K562 (cell line): ENCODE results near the gene DHCR7. TPM values are rescaled to one million over a fixed set of nuclear protein-coding genes. Genes with fewer than 3 reads are reported as not detected.

Experiments
- ATAC-seq: fragments of 200-7000 bp; cut with Tn5 transposase; 3 replicates; pipeline ENCODE4 v1.9.1; 2020; ENCODE audit warnings: moderate library complexity
- BruUV-seq: library from RNA; stranded (reverse); fragments of 400-500 nt; replicated peaks from 2 replicates; lab custom pipeline; 2021; lab: Mats Ljungman, UMichigan
- CTCF ChIA-PET: fragments of 300-600 bp; formaldehyde crosslinking; extraction: SDS; loops from one replicate; lab custom pipeline; 2021; ENCODE audit warnings: low intra/inter-chr PET ratio; lab: Yijun Ruan, JAX
- POLR2A ChIA-PET: fragments of 300-600, 350-650 bp; sonication (Branson Sonifier 250); formaldehyde crosslinking; extraction: SDS; loops from one replicate; lab custom pipeline; 2021; ENCODE audit warnings: antibody characterized with exemption, inconsistent platforms; lab: Yijun Ruan, JAX
- DNase-seq, 4 experiments: peaks; one replicate each; pipeline versions ENCODE4 v3.0.0 to v3.0.0-alpha.2; 2011 to 2018; ENCODE audit warnings: low spot score in 3 of 4, mixed read lengths in 3 of 4; ENCODE audit errors: extremely low read depth in 1 of 4
- FAIRE-seq: peaks from 2 replicates; lab custom pipeline; 2011; peaks lifted over from hg19 to GRCh38; lab: Jason Lieb, UNC
- H2AFZ ChIP-seq: 2 replicates; pipeline ENCODE4 v1.6.0; 2011; ENCODE audit warnings: low read depth, low read length, control low read depth, inconsistent platforms
- H3K27ac ChIP-seq: fragments of 200-600 bp; 3 replicates; pipeline ENCODE4 v1.8.0; 2011; ENCODE audit warnings: low read depth, mild to moderate bottlenecking, control low read depth, inconsistent platforms, low read length, moderate library complexity, mixed read lengths; ENCODE audit errors: extremely low read depth
- H3K27me3 ChIP-seq, 2 experiments: fragments of 300-600 bp in 1 of 2; 2 replicates in 1 of 2; 3 replicates in 1 of 2; pipeline versions ENCODE4 v1.6.0 to v1.8.0; 2011; ENCODE audit warnings: inconsistent platforms in 2 of 2, low read length in 2 of 2, mild to moderate bottlenecking in 1 of 2, mixed read lengths in 1 of 2, moderate library complexity in 1 of 2; ENCODE audit not compliant: control insufficient read depth in 2 of 2, insufficient read depth in 2 of 2
- H3K36me3 ChIP-seq: fragments of 300-600 bp; 3 replicates; pipeline ENCODE4 v1.8.0; 2011; ENCODE audit warnings: mild to moderate bottlenecking, low read length, inconsistent platforms; ENCODE audit not compliant: control insufficient read depth, insufficient read depth
- H3K4me1 ChIP-seq, 2 experiments: fragments of 200-600 bp in 1 of 2; replicated peaks in 1 of 2; 2 replicates in 1 of 2; 3 replicates in 1 of 2; pipeline versions ENCODE4 v1.5.1 to v1.8.0; 2011; ENCODE audit warnings: inconsistent platforms in 2 of 2, low read length in 2 of 2, mild to moderate bottlenecking in 1 of 2, mixed read lengths in 1 of 2, moderate library complexity in 1 of 2; ENCODE audit not compliant: control insufficient read depth in 2 of 2, insufficient read depth in 2 of 2
- H3K4me2 ChIP-seq: 2 replicates; pipeline ENCODE4 v1.6.1; 2011; ENCODE audit warnings: low read length, control low read depth, inconsistent platforms, mixed read lengths; ENCODE audit not compliant: insufficient read depth
- H3K4me3 ChIP-seq: fragments of 200-600 bp; sonication (generic), shearing (Covaris generic); 2 replicates; pipeline ENCODE4 v1.5.1; 2016; ENCODE audit warnings: control low read depth, inconsistent platforms
- H3K79me2 ChIP-seq: fragments of 200-600 bp; 3 replicates; pipeline ENCODE4 v1.8.0; 2011; ENCODE audit warnings: low read length, inconsistent platforms; ENCODE audit not compliant: control insufficient read depth, insufficient read depth
- H3K9ac ChIP-seq, 2 experiments: 2 replicates each; pipeline versions ENCODE4 v1.6.0 to v1.6.1; 2011; ENCODE audit warnings: low read depth in 2 of 2, low read length in 2 of 2, control low read depth in 1 of 2, inconsistent platforms in 1 of 2, mild to moderate bottlenecking in 1 of 2, mixed read lengths in 1 of 2; ENCODE audit not compliant: insufficient read depth in 1 of 2
- H3K9me1 ChIP-seq: one replicate; pipeline ENCODE4 v1.6.0; 2011; ENCODE audit warnings: inconsistent platforms, mild to moderate bottlenecking, low read length, moderate library complexity; ENCODE audit not compliant: control insufficient read depth, insufficient read depth
- H3K9me3 ChIP-seq: replicated peaks from 2 replicates; pipeline ENCODE4 v1.5.1; 2011; ENCODE audit warnings: low read depth, low read length, inconsistent platforms; ENCODE audit not compliant: control insufficient read depth, insufficient read depth
- H4K20me1 ChIP-seq: replicated peaks from 2 replicates; pipeline ENCODE4 v1.6.1; 2011; ENCODE audit warnings: low read length, inconsistent platforms, mixed read lengths; ENCODE audit not compliant: control insufficient read depth, insufficient read depth
- BCL6 ChIP-seq: fragments of 250-450 bp; sonication (Bioruptor Pico); IDR thresholded peaks from 2 replicates; pipeline ENCODE4 v1.4.0; 2020
- ESRRB ChIP-seq: fragments of 250-450 bp; sonication (Bioruptor Pico); IDR thresholded peaks from 2 replicates; pipeline ENCODE4 v1.5.0; 2020; ENCODE audit warnings: mild to moderate bottlenecking, moderate library complexity, borderline replicate concordance
- HSF4 ChIP-seq: fragments of 250-450 bp; sonication (Bioruptor Pico); IDR thresholded peaks from 2 replicates; pipeline ENCODE4 v2.1.2; 2022; ENCODE audit warnings: mild to moderate bottlenecking, moderate library complexity, borderline replicate concordance
- PKNOX1 ChIP-seq: fragments of 450-650 bp; IDR thresholded peaks from 2 replicates; pipeline ENCODE4 v1.6.1; 2016
- PPARD ChIP-seq: fragments of 250-450 bp; sonication (Bioruptor Pico); IDR thresholded peaks from 2 replicates; pipeline ENCODE4 v1.8.0; 2022; ENCODE audit warnings: inconsistent platforms, mild to moderate bottlenecking, moderate library complexity
- RBFOX2 ChIP-seq: fragments of 200-400 bp; formaldehyde crosslinking; IDR thresholded peaks from 2 replicates; pipeline ENCODE4 v1.6.1; 2017; ENCODE audit warnings: low read depth, mild to moderate bottlenecking, low read length, moderate library complexity
- SRSF9 ChIP-seq: fragments of 200-400 bp; formaldehyde crosslinking; IDR thresholded peaks from 2 replicates; pipeline ENCODE4 v1.6.1; 2017; ENCODE audit warnings: low read depth, low read length, borderline replicate concordance
- ZKSCAN3 ChIP-seq: fragments of 250-450 bp; sonication (Bioruptor Pico); IDR thresholded peaks from 2 replicates; pipeline ENCODE4 v1.4.0; 2020
- ZNF146 ChIP-seq: IDR thresholded peaks from one replicate; pipeline ENCODE4 v1.6.1; 2018; ENCODE audit warnings: missing compliant biosample characterization; ENCODE audit not compliant: unreplicated experiment
- WGBS: fragments of 100-300 bp; shearing (Covaris generic); methylation state at CpG from one replicate; pipeline ENCODE4 v1.1.6; 2016; ENCODE audit warnings: low coverage, mixed read lengths; ENCODE audit not compliant: insufficient coverage; ENCODE audit errors: missing lambda C conversion rate; 5-methylcytosine and 5-hydroxymethylcytosine counted together
- in situ Hi-C: fragments of 300-500 bp; cut with MboI; formaldehyde crosslinking; loops from 4 replicates; pipeline ENCODE4 v1.15.0; 2018; ENCODE audit warnings: inconsistent platforms, mixed read lengths
- intact Hi-C: fragments of 100-400 bp; cut with micrococcal nuclease; formaldehyde crosslinking; loops from 2 replicates; pipeline ENCODE4 v1.14.2; 2022
- polyA plus RNA-seq, 8 experiments: library from polyadenylated mRNA; depleted of rRNA in 4 of 8; stranded (reverse) in 5 of 8; unstranded in 3 of 8; fragments of >200 nt; fragmentation: Nextera tagmentation in 2 of 8; fragmentation: Illumina TruSeq in 1 of 8; extraction: Ambion mirVana in 2 of 8; extraction: Trizol in 1 of 8; gene quantifications; 2 replicates each; pipeline versions ENCODE4 v1.2.1 to v1.2.3, GENCODE V29; 2011 to 2014; ENCODE audit warnings: inconsistent platforms in 1 of 8, missing spikeins in 1 of 8
- total RNA-seq, 7 experiments: library from RNA; depleted of rRNA in 6 of 7; stranded (reverse); fragments of >200 nt in 6 of 7; fragmentation: Illumina TruSeq in 2 of 7; extraction: Trizol in 2 of 7; gene quantifications; 2 replicates each; pipeline versions ENCODE4 v1.2.1 to v1.2.3, GENCODE V29; 2011 to 2021; ENCODE audit warnings: low replicate concordance in 1 of 7
- TF ChIP-seq, protein P1 (sequence below): fragments of 150-350 bp; IDR thresholded peaks from 2 replicates; pipeline ENCODE4 v1.6.1; 2014; ENCODE audit warnings: low read depth, mild to moderate bottlenecking, low read length, borderline replicate concordance
- TF ChIP-seq, protein P2 (sequence below): sonication (generic); formaldehyde crosslinking; IDR thresholded peaks from 2 replicates; pipeline ENCODE4 v1.8.0; 2023; ENCODE audit warnings: missing genetic modification reagents, mild to moderate bottlenecking, borderline replicate concordance

The DHCR7 gene
- total and polyA plus RNA-seq, 9 of the 15 experiments (the other 6 are each of a cell fraction or from before 2014, with no cell fraction given): 8.4 to 192 (median 82.4) TPM

GRCh38 chr11:71395263-71395560 lies 53.0 kb downstream of the DHCR7 start:
- Histone ChIP-seq H3K4me1 (no peaks in the 10 kb centered on the region), H3K9ac (no peak overlapping the region), H4K20me1 (peaks cover 3% of the 10 kb centered on the region; the same call in 1 of the 2 replicates), H3K9me3 (no peaks in the 10 kb centered on the region), H3K27me3 (peaks cover 29 to 67% of the 10 kb centered on the region in 2 experiments), H3K4me2 (no peak overlapping the region), H3K27ac (no peak overlapping the region), H3K79me2 (no peaks in the 10 kb centered on the region), H3K4me3 (no peak overlapping the region), H2AFZ (no peak overlapping the region), H3K36me3 (no peaks in the 10 kb centered on the region), H3K9me1 (no peaks in the 10 kb centered on the region)
- POLR2A ChIA-PET: interaction anchor here (0.7 kb wide), 1 partner anchor 724 kb away, joined by 3 read pairs; no protein-coding TSS in a partner anchor
- intact Hi-C loops: no loop called here
- FAIRE-seq (no peak), ATAC-seq (no peak), DNase-seq (no peak)
- BruUV-seq: no TSS peak
- in situ Hi-C loops: no loop called here
- CTCF ChIA-PET: no interaction called here
- 8% methylated on average over 7 of the region's 7 CpGs for WGBS
- TF ChIP-seq, protein P1, sequence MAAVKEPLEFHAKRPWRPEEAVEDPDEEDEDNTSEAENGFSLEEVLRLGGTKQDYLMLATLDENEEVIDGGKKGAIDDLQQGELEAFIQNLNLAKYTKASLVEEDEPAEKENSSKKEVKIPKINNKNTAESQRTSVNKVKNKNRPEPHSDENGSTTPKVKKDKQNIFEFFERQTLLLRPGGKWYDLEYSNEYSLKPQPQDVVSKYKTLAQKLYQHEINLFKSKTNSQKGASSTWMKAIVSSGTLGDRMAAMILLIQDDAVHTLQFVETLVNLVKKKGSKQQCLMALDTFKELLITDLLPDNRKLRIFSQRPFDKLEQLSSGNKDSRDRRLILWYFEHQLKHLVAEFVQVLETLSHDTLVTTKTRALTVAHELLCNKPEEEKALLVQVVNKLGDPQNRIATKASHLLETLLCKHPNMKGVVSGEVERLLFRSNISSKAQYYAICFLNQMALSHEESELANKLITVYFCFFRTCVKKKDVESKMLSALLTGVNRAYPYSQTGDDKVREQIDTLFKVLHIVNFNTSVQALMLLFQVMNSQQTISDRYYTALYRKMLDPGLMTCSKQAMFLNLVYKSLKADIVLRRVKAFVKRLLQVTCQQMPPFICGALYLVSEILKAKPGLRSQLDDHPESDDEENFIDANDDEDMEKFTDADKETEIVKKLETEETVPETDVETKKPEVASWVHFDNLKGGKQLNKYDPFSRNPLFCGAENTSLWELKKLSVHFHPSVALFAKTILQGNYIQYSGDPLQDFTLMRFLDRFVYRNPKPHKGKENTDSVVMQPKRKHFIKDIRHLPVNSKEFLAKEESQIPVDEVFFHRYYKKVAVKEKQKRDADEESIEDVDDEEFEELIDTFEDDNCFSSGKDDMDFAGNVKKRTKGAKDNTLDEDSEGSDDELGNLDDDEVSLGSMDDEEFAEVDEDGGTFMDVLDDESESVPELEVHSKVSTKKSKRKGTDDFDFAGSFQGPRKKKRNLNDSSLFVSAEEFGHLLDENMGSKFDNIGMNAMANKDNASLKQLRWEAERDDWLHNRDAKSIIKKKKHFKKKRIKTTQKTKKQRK: no peak
- TF ChIP-seq ZNF146 (no peak), PKNOX1 (no peak), ZKSCAN3 (CRISPR knock-in tag) (no peak), RBFOX2 (no peak), ESRRB (CRISPR knock-in tag) (no peak), SRSF9 (no peak), BCL6 (CRISPR knock-in tag) (no peak), PPARD (CRISPR knock-in tag) (no peak), HSF4 (no peak)
- TF ChIP-seq, protein P2, sequence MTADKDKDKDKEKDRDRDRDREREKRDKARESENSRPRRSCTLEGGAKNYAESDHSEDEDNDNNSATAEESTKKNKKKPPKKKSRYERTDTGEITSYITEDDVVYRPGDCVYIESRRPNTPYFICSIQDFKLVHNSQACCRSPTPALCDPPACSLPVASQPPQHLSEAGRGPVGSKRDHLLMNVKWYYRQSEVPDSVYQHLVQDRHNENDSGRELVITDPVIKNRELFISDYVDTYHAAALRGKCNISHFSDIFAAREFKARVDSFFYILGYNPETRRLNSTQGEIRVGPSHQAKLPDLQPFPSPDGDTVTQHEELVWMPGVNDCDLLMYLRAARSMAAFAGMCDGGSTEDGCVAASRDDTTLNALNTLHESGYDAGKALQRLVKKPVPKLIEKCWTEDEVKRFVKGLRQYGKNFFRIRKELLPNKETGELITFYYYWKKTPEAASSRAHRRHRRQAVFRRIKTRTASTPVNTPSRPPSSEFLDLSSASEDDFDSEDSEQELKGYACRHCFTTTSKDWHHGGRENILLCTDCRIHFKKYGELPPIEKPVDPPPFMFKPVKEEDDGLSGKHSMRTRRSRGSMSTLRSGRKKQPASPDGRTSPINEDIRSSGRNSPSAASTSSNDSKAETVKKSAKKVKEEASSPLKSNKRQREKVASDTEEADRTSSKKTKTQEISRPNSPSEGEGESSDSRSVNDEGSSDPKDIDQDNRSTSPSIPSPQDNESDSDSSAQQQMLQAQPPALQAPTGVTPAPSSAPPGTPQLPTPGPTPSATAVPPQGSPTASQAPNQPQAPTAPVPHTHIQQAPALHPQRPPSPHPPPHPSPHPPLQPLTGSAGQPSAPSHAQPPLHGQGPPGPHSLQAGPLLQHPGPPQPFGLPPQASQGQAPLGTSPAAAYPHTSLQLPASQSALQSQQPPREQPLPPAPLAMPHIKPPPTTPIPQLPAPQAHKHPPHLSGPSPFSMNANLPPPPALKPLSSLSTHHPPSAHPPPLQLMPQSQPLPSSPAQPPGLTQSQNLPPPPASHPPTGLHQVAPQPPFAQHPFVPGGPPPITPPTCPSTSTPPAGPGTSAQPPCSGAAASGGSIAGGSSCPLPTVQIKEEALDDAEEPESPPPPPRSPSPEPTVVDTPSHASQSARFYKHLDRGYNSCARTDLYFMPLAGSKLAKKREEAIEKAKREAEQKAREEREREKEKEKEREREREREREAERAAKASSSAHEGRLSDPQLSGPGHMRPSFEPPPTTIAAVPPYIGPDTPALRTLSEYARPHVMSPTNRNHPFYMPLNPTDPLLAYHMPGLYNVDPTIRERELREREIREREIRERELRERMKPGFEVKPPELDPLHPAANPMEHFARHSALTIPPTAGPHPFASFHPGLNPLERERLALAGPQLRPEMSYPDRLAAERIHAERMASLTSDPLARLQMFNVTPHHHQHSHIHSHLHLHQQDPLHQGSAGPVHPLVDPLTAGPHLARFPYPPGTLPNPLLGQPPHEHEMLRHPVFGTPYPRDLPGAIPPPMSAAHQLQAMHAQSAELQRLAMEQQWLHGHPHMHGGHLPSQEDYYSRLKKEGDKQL: no peak
